Measurements from ENCODE around the gene ALDH5A1.
"Not testable (repeated sequence)": the region's sequence is repeated elsewhere in the genome, so short reads cannot be mapped to it uniquely, and the experiment has no call there.

DNA sequence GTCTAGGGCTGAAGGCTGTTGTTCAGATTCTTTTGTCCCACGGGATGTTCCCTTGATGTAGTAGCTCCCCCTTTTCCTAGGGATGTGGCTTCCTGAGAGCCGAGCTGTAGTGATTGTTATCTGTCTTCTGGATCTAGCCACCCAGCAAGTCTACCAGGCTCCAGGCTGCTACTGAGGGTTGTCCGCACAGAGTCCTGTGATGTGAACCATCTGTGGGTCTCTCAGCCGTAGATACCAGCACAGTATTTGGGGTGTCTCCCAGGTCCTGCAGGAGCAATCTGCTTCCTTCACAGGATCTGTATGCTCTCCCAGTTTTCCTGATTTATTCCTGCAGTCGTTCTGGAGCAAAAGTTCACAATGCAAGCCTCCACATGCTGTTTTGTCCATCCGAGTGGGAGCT is 17.2 kb downstream of the ALDH5A1 start:
- not testable (repeated sequence) for TF ChIP-seq POLR2A, POLR2AphosphoS5 (IDR thresholded peaks at IDR 0.05; ENCODE audit: low read depth, low read length)

All from GM12892 (cell line).